Measurements from ENCODE around the gene PHETA2.
A peak's percentile ranks its signal among the peaks of the same experiment; 100 is the strongest.
"Not testable (repeated sequence)": the region's sequence is repeated elsewhere in the genome, so short reads cannot be mapped to it uniquely, and the experiment has no call there.

The PHETA2 gene

DNA sequence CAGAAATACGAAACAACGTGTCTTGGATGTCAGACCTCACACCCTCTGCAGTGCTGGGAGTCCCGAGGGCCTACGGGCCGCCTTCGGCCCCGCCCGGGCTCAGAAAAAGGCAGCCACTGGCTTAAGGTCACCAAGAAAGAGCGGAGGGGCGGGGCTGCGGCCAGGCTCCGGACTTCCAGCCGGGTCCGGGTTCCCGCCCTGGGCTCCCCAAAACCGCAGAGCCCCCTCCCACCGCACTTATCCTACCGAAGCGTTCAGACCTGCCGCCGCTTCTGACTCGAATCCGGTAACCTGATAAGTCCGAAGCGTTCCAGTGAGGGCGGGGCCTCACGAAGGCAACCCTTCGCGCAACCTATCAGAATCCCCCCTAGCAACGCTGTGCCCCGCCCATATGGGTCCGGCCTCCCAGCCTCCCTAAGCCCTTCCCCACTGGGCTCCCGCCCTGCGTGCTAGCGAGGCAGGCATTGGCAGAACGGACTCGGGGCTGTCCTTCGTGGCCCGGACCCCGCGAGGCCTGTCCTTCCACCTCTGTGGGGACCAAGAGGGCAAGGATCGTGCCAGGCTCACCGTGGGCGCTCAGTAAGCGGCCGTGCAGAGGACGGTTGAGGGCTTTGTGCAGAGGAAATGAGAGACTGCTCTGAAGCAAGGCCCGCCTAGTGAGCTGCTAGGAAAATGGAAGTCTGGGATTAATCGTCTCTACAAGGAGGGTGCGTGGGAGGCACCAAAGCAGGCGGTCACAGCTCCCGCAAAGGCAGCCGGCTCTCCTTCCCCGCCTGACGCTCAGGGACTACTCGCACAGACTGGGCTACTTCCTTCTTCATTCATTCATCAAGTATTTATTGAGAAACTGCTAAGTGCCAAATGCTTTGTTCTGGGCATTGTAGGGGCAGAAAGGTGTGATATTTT, 3.3 kb upstream of the PHETA2 start, which contains the start of gene NAGA:
Gene NAGA, minus strand, starts transcription at position 296 of the 906 bp plus-strand sequence. CDS start 515 bp downstream, outside the sequence.
- peak; percentile 96 for DNase-seq

DNA sequence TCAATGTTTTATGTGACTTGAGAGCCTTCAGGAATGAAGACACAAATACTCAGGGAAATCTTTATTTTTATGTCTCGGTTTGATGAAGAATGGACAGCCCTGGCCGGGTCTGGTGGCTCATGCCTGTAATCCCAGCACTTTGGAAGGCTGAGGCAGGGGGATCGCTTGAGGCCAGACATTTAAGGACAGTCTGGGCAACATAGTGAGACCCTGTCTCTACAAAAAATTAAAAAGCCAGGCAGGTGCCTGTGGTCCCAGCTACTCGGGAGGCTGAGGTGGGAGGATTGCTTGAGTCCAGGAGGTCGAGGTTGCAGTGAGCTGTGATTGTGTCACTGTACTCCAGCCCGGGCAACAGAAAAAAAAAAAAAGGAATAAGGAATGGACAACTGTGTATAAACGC, 2.5 kb upstream of the PHETA2 start:
- DNase-seq, result not testable (repeated sequence)

DNA sequence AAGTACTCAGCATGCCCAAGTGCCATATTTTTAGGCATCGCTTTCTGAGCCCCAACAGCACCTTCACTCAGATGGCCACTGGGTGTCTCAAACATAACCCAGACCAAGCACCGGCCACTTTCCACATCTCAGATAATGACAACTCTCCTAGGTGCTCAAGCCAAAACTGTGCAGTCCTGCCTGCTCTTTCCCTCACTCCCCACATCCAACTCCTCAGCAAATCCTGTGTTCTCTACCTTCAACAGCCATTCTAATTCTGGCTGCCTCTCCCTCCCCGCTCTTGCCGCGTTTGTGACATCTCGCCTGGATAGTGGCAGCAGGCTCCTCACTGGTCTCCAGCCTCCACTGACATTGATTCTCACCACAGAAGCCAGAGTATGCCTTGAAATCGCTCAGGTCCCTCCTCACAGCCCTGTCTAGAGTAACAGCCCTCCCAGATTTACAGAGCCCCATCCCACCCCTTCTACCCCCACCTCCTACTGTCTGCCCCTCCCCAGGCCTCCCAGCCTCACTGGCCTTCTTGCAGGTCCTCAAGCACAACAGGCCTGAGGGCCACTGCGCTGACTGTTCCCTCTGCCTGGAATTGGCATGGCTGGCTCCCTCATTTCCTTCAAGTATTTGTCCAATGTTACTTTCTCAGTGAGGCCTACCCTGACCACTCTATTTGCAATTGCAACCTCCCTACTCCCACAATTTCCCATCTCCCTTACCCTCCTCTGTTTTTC, 1.3 kb upstream of the PHETA2 start:
- DNase-seq, result no peak

DNA sequence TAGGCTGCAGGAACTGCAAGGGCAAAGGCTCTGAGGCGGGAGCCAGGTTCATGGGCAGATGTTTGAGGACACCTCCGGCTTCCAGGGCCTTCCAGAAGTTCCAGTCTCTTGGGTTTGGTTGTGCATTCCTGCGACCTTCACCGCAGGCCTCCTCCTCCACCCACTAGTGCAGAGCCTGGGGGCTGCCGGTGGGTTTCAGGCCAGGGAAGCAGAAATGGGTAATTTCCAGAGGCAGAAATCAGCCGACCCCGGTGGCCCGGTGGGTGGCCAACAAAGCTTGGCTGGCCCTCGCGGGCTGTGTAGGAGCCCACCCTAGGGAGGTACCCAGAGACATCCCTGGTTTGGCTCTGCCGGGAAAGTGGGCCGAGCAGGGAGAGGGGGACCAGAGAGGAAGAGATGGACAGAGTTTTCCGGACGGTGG, 417 bp upstream of the PHETA2 start:
- no peak for DNase-seq

DNA sequence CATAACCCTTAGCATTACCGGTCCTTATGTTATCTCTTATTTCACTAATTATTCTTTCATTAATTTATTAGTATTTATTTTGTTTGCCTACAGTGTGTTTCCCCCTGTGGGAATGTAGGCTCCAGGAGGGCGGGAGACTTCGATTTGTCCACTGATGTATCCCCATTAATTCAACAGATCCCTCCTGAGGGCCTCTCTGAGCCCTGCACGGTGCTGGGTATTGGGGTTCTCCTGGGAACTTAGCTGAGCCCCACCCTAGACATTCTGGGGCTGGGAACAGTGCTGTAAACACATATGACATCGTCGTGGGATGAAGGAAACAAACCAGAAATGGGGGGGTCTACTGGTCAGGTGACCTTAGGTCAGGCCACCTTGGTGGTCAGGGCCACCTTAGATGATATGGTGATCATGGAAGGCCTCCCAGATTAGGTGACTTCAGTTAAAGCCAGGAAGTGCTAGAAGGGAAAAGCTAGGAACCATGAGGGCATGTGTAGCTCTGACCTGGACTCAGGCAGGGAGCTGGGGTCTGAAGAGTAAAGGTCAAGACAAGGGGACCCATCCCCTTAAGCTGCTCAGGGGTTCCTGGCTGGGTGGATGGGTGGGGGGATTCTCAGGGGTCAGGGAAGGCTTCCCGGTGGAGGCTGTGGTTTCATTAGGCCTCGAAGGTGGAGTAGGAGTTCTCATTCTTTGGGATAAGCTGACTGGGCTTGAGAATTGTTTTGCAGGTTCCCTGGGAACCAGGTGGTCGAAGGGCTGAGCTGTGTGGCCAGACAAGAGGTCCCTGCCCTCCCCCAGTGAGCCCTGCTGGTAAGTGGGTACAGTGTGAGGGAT, 1.0 kb downstream of the PHETA2 start:
- DNase-seq, result no peak

DNA sequence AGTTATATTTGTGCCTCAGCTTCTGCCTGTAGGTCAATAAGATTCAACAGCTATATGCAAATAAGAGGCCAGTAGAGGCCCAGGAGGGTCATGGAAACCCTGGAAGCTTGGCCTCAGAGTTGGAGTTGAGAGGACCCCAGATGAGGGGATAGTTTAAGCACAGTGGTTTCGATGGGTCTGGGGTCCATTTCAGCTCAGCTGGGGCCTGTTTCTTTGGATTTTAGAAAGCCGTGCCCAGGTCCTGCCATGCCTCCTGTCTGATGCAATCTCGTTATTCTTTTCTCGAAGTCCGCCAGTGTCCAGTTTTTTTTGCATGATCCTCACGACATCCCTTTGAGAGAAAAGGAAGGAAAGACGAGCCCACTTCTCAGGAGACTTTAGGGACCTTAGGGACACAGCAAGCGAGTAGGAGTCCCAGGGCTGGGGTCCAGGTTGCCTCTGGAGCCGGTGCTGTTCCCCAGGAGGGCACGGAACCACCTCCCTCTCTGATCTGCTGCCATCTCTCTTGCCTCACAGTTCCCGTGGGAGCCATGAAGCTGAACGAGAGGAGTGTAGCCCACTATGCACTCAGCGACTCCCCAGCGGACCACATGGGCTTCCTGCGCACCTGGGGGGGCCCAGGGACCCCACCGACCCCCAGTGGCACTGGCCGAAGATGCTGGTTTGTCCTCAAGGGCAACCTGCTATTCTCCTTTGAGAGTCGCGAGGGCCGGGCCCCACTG, 2.9 kb downstream of the PHETA2 start:
- DNase-seq, result no peak

DNA sequence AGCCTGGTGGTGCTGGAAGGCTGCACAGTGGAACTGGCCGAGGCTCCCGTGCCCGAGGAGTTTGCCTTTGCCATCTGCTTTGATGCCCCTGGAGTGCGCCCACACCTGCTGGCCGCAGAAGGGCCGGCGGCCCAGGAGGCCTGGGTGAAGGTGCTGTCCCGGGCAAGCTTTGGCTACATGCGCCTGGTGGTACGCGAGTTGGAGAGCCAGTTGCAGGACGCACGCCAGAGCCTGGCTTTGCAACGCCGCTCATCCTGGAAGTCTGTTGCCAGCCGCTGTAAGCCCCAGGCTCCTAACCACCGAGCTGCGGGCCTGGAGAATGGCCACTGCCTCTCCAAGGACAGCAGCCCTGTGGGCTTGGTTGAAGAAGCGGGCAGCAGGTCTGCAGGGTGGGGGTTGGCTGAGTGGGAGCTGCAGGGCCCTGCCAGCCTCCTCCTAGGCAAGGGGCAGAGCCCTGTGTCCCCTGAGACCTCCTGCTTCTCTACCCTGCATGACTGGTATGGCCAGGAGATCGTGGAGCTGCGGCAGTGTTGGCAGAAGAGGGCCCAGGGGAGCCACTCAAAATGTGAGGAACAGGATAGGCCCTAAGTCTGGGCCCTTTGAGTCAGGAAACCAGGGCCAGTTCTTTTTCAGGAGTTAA, 3.6 kb downstream of the PHETA2 start:
- no peak for DNase-seq

DNA sequence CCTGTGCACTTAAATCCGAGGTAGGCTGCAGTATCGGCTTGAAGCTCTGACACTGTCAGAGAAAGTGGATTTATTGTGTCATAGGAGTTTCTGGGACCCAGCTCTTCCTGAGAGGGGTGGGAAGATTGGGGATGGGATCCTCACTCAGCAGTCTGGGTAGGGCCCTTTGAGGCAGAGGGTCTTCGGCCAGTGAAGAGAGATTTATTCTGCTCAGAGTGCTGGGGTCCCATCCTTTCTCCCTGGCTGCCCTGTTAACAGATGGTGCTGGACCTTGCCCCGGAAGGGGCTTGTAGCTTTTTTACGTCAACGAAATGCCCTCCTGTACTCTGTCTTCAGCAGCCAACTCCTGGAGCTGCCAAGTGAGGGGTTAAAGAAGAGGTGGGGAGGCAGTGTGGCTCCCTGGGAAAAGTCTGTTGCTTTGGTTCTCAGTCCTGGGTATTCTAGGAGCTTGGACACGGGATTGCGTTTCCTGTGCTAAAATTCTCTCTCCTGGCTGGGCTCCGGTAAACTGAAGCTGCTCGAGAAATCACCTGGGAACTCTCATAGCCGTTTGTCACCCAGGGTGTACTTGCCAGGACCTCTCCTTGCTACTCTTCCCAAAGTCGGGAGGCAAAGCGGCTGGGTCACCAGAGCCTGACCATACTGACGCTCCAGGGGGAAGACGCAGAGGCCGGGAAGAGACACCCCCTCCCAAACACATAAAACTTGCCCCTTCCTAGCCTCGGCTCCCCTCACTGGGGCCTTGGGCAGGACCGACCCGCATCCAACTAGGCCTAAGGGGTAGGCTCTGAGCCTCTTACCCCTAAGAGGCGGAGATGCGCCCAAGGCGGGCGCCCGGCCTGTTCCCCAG, 4.6 kb downstream of the PHETA2 start:
- no peak for DNase-seq

DNA sequence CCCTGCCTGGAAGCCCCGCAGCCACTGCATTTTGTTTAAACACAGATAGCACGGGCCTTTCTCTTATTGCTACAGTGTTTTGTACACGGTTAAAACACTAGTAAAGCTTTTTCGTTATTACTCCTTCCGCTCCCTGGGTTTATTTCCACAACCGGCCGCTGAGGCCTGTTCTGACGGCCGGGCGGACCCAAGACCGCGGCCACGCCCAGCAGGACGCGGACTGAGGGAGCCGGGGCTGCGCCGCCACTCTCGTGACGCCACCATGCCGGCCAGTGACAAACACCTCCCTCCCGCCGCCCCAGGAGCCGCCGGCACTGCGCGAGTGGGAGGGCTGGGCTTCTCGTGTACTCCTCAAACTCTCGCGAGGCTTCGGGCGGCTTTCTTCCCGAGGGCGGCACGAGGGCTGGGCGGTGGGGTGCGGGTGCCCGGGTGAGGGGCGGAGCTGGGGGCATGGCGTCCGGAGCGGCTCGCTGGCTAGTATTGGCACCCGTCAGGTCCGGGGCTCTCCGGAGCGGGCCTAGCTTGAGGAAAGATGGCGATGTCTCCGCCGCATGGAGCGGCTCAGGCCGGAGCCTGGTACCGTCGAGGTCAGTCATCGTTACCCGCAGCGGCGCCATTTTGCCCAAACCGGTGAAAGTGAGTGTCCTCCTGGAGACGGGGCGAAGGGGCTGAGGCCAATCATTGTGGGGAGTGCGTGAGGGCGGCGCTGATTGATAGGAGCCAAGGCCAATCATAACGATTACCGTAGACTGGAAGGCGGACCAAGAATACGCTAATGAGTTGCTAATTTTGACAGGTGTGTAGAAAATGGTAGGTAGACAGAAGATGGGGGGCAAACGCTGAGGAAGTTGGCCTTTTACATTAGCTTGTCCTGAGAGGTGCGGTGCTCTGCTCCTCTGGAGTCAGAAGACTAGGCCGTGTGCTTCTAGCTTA, 5.5 kb downstream of the PHETA2 start, which contains the start of gene SMDT1:
Gene SMDT1, plus strand, starts transcription at position 382 of the 933 bp plus-strand sequence. Its CDS starts 69 bp downstream, at position 451.
- DNase-seq, result peak; percentile 99

DNA sequence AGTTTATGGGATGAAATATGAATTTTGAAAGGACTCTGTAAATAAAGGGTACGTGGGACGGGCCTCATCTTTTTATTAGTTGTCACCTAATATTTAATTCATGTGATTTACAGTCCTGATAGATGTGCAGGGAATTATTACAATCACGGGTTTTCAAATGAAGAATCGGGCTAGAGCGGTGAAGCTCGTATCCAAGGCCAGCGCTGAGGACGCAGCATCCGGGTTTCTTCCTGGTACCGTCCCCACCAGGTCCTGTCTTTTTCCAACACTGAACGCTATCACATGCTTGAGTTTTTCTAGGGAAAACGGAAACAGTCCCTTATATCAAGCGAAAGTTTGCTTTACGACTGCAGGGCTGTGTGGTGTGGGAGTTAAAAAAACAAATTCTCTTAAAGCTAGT, 6.2 kb downstream of the PHETA2 start:
- DNase-seq, result peak; percentile 27

DNA sequence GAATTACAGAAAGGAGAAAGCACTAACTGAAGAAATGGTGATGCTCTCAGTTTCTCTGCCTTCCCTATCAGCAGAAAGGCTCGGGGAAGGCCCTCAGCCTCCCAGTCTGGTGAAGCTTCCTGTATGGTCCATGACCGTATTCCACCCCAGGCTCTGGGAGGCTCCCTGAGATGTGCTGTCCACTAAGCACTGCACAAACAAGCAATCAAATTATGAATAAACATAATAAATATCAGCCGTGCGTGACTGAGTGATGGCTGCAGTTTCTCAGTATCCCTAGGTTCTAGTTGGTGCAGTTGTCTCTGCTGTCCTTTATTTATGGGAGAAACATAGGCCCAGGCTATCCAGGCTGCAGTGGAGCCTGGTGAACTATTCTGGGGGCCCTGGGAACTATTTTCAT, 9.1 kb downstream of the PHETA2 start:
- no peak for DNase-seq

DNA sequence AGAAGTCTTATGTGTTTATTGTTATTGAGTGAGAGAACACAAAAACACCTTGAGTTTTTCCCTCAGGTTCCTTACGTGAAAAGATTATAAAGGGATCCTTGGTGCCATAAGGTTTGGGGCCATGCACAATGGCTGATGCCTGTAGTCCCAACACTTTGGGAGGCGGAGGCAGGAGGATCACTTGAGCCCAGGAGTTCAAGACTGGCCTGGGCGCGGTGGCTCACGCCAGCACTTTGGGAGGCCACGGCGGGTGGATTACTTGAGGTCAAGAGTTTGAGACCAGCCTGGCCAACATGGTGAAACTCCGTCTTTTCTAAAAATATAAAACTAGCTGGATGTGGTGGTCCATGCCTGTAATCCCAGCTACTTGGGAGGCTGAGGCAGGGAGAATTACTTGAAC, 10.8 kb downstream of the PHETA2 start:
- no peak for DNase-seq

DNA sequence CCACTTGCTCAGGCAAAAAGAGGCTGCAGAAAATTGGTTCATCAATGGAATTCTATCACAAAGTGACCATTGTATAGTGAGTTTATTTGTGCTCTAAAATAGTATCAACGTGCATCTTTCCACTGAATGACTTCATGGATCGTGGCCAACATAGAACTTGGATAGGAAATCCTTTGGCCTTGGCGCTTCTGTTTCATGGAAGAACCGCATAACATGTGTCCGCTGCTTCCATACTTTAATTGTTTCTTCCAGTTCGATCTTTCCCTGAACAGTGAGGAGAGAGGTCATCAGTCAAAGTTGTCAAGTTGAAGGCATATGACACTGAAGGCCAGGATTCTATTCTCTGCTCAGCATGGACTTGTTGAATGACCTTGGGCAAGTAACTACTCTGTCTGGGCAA, 12.0 kb downstream of the PHETA2 start:
- no peak for DNase-seq

DNA sequence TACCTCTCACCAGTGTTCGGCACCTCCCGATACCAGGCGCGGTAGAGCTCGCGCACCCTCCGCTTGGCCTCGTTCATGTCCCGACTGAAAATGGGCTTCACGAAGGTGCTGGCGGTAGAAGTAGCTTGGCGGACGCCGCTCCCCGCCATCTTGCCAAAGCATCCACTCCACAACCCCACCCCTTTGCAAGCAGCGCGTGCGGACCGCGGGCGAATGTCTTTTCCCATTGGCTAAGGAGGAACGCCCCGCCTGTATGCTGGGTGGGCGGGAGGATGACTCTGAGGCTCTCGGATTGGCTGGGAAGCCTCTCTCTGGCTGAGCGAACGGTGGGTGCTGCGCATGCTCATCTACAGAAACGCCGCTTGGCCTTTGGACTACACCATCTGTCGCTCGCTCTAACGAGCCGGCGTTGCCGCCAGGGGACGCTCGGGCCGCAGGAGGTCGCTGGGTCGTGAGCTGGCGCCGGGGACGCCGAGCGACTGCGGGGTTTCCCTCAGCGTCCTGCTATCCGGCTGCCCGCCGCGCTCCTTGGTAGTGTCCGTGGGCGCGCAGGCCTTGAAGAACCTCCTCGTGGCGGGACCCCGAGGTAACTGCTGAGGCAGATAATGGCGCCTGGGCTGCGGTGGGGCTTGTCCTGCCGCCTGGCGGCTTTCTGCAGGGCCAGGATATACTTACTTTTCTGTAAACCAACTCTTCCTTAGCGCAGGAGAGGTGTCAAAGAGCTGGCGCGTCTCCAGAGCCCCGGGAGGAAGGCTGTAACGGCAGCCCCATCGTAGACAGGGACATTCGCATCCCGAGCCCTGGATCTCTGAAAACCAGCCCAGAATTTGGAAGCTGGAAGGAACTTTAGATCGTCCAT, 16.8 kb downstream of the PHETA2 start, which contains the start of gene NDUFA6:
Gene NDUFA6, minus strand, starts transcription at position 177 of the 859 bp plus-strand sequence. Its CDS starts 28 bp downstream, at position 149.
- peak; percentile 99 for DNase-seq

DNA sequence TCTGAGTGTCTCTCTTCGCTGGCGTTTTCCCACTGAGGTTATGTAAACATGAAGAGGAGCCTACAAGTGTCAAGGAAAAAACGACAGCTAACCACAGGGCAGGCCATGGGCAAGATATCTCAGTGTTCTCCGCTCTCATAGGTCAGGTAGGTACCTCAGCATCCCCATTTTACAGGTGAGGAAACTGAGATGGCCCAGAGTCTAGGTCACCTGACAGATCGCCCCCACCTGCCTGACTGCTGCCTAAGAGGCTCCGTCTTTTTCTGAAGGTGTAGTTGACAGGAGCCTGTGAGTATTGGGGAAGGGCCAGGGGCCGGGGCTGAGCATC, 17.4 kb downstream of the PHETA2 start:
- no peak for DNase-seq

DNA sequence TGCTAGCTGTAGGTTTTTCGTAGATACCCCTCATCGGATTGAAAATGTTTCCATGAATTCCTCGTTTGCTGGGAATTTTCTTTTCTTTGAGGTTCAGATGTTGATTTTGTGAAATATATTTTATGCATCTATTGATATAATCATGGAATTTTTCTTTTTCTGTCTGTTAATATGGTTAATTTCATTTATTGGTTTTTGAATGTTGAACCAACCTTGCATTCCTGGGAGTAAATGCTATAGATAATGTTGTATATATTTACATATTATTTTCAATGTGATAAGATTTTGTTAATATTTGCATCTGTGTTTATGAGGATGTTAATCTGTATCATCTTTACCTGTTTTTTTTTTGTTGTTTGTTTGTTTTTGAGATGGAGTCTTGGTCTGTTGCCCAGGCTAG, 27.2 kb downstream of the PHETA2 start:
- no peak for DNase-seq

DNA sequence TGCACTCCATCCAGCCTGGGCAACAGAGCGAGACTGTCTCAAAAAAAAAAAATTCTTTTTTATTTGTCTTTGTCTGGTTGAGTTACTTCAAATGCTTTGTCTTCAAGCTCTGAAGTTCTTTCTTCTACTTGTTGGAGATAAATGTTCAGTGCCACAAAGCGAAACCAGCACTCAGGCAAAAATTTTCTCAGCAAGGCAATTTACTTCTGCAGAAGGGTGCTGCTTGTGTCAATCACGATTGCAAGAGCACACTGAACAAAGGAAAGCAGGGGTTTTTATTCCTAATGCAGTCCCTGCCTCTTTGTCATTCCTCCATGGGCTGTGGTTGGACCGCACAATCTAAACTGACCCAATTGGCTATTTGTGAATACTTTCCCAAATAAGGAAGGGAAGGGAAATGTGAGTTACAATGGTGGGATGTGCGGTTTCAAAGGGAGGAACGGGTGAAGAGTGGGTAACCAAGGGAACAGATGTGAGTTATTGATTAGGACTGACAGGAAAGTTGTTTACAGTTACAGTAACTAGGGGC, 30.3 kb downstream of the PHETA2 start:
- not testable (repeated sequence) for DNase-seq

DNA sequence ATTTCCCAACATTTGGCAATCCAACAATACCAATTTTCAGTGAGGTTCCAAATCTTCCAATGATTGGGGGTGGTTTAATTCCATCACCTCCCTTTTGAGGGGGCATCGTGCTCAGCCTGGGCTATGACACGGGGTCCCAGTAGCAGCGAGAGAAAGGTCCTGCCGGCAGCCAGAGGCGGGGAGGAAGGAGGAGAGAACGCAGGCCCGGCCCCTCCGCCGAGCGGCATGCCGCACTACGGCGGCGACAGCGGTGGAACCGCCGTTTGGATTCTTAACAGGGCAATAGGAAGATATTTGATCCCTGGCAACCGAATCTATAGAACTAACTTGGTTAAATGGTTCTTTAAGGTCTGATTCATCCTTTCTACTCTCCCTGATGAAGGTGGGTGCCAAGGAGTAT, 34.8 kb downstream of the PHETA2 start:
- DNase-seq, result no peak

All from activated CD4-positive, alpha-beta T cell treated with anti-CD3 and anti-CD28 coated beads for 48 hours (primary cell).